Measurements from ENCODE around the gene TCEAL1. TPM values are rescaled to one million over a fixed set of nuclear protein-coding genes. Genes with fewer than 3 reads are reported as not detected.

Gene TCEAL1
- total RNA-seq, 4 donors from 2014 or later, result 49.3 to 63.1 (median 54.3) TPM

DNA sequence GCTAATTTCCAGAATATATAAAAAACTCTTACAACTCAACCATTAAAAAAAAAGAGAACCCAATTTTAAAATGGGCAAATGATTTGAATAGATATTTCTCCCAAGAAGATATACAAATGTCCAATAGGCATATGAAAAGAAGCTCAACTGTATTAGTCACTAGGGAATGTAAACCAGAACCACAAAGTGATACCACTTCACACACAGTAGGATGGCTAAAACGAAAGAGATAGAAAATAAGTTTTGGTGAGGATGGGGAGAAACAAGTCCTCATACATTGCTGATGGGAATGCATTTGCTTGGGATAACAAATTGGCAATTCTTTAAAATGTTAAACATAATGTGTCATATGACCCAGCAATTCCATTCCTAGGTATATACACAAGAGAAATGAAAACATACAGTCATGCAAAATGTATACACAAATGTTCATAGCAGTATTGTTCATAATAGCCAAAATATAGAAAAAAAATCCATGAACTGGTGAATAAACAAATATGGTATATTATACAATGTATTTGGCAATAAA is 15.3 kb upstream of the TCEAL1 start:
- Histone ChIP-seq H3K27ac (no peak overlapping the region), H3K9me3 (no peaks in the 10 kb centered on the region), H3K4me3 (no peak overlapping the region), H3K4me1 (peaks cover 4% of the 10 kb centered on the region), H3K36me3 (no peaks in the 10 kb centered on the region), H3K27me3 (no peaks in the 10 kb centered on the region)
- no peak for DNase-seq (ENCODE audit: low spot score in 2 of 2)
- TF ChIP-seq POLR2AphosphoS5 (IDR thresholded peaks at IDR 0.05) (no peak), POLR2A (IDR thresholded peaks at IDR 0.05) (no peak), CTCF (IDR thresholded peaks at IDR 0.05) (no peak), EP300 (IDR thresholded peaks at IDR 0.05) (no peak)
- WGBS, result 59% methylated on average over 1 of the region's 1 CpG

- Histone ChIP-seq H3K4me3 (no peak overlapping the region), H3K36me3 (no peaks in the 10 kb centered on the region), H3K9me3 (no peaks in the 10 kb centered on the region), H3K27me3 (no peaks in the 10 kb centered on the region), H3K27ac (no peak overlapping the region), H3K4me1 (no peaks in the 10 kb centered on the region)
- TF ChIP-seq POLR2AphosphoS5 (IDR thresholded peaks at IDR 0.05) (no peak), CTCF (IDR thresholded peaks at IDR 0.05) (no peak), POLR2A (IDR thresholded peaks at IDR 0.05) (no peak), EP300 (IDR thresholded peaks at IDR 0.05) (no peak)
- DNase-seq (ENCODE audit: low spot score in 2 of 2), result no peak
- 59% methylated on average over 1 of the region's 1 CpG for WGBS
Observed at GRCh38 chrX:103614999-103615398, 13.8 kb upstream of the TCEAL1 start.

- H3K4me3 ChIP-seq, result no peak overlapping the region
- DNase-seq (ENCODE audit: low spot score in 2 of 2), result no peak
- no peaks in the 10 kb centered on the region for H3K4me1 ChIP-seq
- no peaks in the 10 kb centered on the region for H3K27me3 ChIP-seq
- no peaks in the 10 kb centered on the region for H3K36me3 ChIP-seq
- no peak for TF ChIP-seq POLR2A (IDR thresholded peaks at IDR 0.05)
- TF ChIP-seq POLR2AphosphoS5 (IDR thresholded peaks at IDR 0.05), result no peak
- no peak for TF ChIP-seq EP300 (IDR thresholded peaks at IDR 0.05)
- no peak for TF ChIP-seq CTCF (IDR thresholded peaks at IDR 0.05)
- no peak overlapping the region for H3K27ac ChIP-seq
- H3K9me3 ChIP-seq, result no peaks in the 10 kb centered on the region
Observed at GRCh38 chrX:103615781-103616371, 12.9 kb upstream of the TCEAL1 start.

GRCh38 chrX:103616676-103617186 is 12.0 kb upstream of the TCEAL1 start:
- 29% methylated on average over 1 of the region's 1 CpG for WGBS
- H3K4me3 ChIP-seq, result no peak overlapping the region
- no peak overlapping the region for H3K27ac ChIP-seq
- no peaks in the 10 kb centered on the region for H3K9me3 ChIP-seq
- no peak for DNase-seq (ENCODE audit: low spot score in 2 of 2)
- H3K4me1 ChIP-seq, result no peaks in the 10 kb centered on the region
- no peak for TF ChIP-seq POLR2AphosphoS5 (IDR thresholded peaks at IDR 0.05)
- TF ChIP-seq POLR2A (IDR thresholded peaks at IDR 0.05), result no peak
- TF ChIP-seq EP300 (IDR thresholded peaks at IDR 0.05), result no peak
- no peak for TF ChIP-seq CTCF (IDR thresholded peaks at IDR 0.05)
- no peaks in the 10 kb centered on the region for H3K27me3 ChIP-seq
- H3K36me3 ChIP-seq, result no peaks in the 10 kb centered on the region

GRCh38 chrX:103624111-103624510 is 4.7 kb upstream of the TCEAL1 start:
- no peak for DNase-seq (ENCODE audit: low spot score in 2 of 2)
- Histone ChIP-seq H3K9me3 (no peaks in the 10 kb centered on the region), H3K4me3 (no peak overlapping the region), H3K36me3 (no peaks in the 10 kb centered on the region), H3K27ac (peak overlapping the region; percentile 59), H3K27me3 (no peaks in the 10 kb centered on the region), H3K4me1 (peaks cover 4% of the 10 kb centered on the region)
- no peak for TF ChIP-seq POLR2AphosphoS5 (IDR thresholded peaks at IDR 0.05)
- no peak for TF ChIP-seq POLR2A (IDR thresholded peaks at IDR 0.05)
- no peak for TF ChIP-seq CTCF (IDR thresholded peaks at IDR 0.05)
- TF ChIP-seq EP300 (IDR thresholded peaks at IDR 0.05), result no peak
- 55% methylated on average over 4 of the region's 4 CpGs for WGBS

Data from suprapubic skin (tissue), 4 donors.